Suprapubic skin (tissue), 4 donors: ENCODE data around the gene LRRC8E.

Experiments used
- CTCF ChIP-seq, 2 donors: fragments of 200-600 bp in 1 of 2; fragments of 450-650 bp in 1 of 2; sonication (generic) in 1 of 2; IDR thresholded peaks; one replicate each; pipeline ENCODE4 v1.5.1; 2016 to 2019; ENCODE audit warnings: antibody characterized with exemption in 2 of 2, mild to moderate bottlenecking in 1 of 2, moderate library complexity in 1 of 2
- EP300 ChIP-seq: sonication (generic); formaldehyde crosslinking; IDR thresholded peaks from one replicate; pipeline ENCODE4 v1.6.1; 2017; ENCODE audit warnings: antibody characterized with exemption
- POLR2A ChIP-seq, 2 donors: fragments of 450-650 bp; IDR thresholded peaks; one replicate each; pipeline ENCODE4 v1.6.1; 2017; ENCODE audit warnings: antibody characterized with exemption in 2 of 2, mild to moderate bottlenecking in 2 of 2, moderate library complexity in 2 of 2
- POLR2AphosphoS5 ChIP-seq, 3 donors: sonication (generic); formaldehyde crosslinking; IDR thresholded peaks; one replicate each; pipeline ENCODE4 v1.6.1; 2017; ENCODE audit warnings: antibody characterized with exemption in 3 of 3

GRCh38 chr19:7916103-7916954 lies 28.0 kb downstream of the LRRC8E start:
- no peak for TF ChIP-seq CTCF (IDR thresholded peaks at IDR 0.05)
- no peak for TF ChIP-seq POLR2A (IDR thresholded peaks at IDR 0.05)
- TF ChIP-seq EP300, result no peak
- TF ChIP-seq POLR2AphosphoS5 (IDR thresholded peaks at IDR 0.05), result no peak
